GM19468 (cell line): ENCODE results near the gene ZNF366.

Experiments used
- ATAC-seq: cut with Tn5 transposase; IDR thresholded peaks from one replicate; pipeline ENCODE4 v1.9.1; 2021; ENCODE audit warnings: mild to moderate bottlenecking, moderate library complexity, moderate number of reproducible peaks; ENCODE audit not compliant: unreplicated experiment; ENCODE audit errors: extremely low read depth

Gene ZNF366

GRCh38 chr5:72497823-72498222 lies 9.4 kb downstream of the ZNF366 start:
- no peak for ATAC-seq

GRCh38 chr5:72495410-72495809 lies 11.8 kb downstream of the ZNF366 start:
- ATAC-seq: no peak

DNA sequence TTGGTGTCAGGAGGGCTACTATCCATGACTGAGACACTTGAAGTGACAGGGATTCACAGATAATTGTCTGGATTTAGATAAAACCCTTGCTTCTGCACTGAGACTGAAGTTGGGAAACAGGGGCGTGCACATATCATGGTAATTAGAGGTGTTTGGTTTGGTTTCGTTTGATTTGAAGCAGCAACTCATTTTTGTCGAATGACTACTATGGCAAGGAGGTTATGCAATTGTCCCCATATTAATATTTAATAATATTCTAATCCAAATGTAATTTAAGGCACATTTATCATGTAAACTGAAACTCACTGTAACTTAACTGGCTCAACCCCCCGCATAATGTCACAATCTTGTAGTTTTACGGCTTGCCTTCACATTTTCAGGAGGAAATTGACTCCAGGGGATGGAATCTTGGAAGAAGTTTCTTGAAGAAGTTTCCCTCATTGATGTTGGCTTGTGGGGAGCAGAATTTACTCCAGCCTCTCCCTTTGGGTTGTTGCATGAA lies 12.5 kb downstream of the ZNF366 start:
- no peak for ATAC-seq

- ATAC-seq: no peak
Measured at GRCh38 chr5:72489536-72489935, 17.7 kb downstream of the ZNF366 start.

DNA sequence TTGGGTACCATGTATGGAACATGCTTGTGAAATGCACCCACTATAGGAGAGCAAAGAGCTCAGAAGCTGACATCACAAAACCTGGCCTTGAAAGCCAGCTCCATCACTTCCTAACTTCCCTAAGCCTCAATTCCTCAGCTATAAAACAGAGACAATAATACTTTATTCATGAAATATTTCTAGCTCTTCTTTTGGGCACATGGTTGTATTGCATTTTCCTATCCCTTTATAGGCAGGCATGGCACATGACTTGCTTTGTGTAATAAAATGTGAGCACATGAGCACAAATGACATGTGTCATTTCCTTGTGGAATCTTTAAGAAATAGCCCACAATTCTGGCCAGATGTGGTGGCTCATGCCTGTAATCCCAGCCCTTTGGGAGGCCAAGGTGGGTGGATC lies 18.5 kb downstream of the ZNF366 start:
- no peak for ATAC-seq

DNA sequence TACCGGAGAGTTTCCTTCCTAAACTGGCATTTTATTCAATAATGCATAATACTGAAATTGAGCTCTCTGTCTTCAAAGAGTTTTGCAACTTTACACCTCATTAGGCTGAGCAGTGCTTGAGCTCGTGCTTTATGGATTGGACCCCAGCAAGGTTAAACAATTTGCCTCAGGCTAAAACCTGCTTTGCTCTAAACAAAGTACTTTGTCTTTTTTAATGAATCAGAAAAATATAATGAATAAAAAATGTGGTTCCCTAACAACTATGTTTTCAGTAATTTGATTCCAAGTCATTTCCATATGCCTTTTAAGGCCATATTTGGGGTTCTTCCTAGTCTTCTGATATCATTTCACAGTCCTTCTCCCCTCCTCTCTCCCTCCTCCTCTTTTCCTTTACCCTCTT lies 20.0 kb downstream of the ZNF366 start:
- no peak for ATAC-seq

GRCh38 chr5:72486371-72486770 lies 20.8 kb downstream of the ZNF366 start:
- ATAC-seq: no peak

- no peak for ATAC-seq
Measured at GRCh38 chr5:72485430-72485974, 21.7 kb downstream of the ZNF366 start.

DNA sequence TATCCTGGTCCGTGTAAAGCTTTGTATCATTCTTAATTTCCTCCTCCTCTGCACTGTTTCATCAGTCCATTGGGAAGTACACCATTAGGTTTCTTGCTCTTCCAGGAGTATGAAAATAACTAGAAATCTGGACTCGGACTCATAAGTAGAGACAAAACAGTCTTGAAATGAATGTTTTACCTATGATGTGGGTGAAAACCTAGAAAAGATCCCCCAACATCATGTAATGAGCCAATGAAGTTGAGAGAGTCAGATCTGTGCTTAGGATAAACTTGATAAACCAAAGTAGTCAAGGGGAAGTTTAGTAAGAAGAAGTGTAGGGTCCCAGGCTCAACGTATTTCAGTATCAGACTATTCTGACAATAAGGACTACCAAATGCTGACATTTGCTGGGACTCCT lies 25.2 kb downstream of the ZNF366 start:
- ATAC-seq: no peak

GRCh38 chr5:72480841-72481240 lies 26.4 kb downstream of the ZNF366 start:
- no peak for ATAC-seq

DNA sequence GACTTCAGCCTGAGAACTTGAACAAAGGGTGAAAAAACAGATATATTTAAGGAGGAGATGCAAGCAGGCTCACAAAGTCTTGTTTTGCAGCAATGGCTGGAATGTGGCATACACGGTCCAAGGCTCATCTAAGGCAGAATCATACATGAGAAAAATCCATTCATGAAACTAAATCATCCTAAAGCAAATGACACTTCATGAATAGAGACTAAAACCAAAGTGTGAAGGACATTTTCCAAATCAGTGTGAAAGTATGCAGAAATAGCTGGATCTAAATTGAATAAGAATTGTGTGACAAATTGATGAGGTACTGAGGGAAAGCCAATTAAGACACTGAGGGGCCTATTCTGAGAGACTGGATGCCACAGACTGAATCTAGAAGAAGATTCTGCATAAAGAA lies 27.3 kb downstream of the ZNF366 start:
- ATAC-seq: no peak

- no peak for ATAC-seq
Measured at GRCh38 chr5:72478684-72479083, 28.5 kb downstream of the ZNF366 start.

GRCh38 chr5:72478276-72478675 lies 28.9 kb downstream of the ZNF366 start:
- no peak for ATAC-seq

GRCh38 chr5:72477644-72478043 lies 29.6 kb downstream of the ZNF366 start:
- no peak for ATAC-seq

GRCh38 chr5:72477176-72477575 lies 30.0 kb downstream of the ZNF366 start:
- ATAC-seq: no peak

DNA sequence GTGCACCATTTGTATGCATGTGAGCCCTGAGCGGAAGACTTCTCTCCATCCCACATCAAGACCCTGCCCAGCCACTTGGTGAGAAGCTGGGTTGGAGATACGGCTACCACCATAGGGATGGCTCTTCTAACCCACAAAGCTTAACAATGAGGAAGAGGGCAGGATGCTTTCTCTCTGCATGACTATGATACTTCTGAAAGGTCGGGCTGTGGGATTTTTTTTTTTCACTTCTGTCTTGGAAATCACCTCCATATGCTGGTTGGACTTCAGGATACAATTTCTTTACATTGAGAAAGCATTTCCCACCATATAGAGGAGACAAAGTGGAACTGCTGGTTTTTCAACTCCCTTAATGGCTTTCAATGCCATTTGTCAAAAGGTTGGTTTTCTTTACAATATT lies 30.5 kb downstream of the ZNF366 start:
- ATAC-seq: no peak

GRCh38 chr5:72476275-72476674 lies 30.9 kb downstream of the ZNF366 start:
- no peak for ATAC-seq

GRCh38 chr5:72474516-72474915 lies 32.7 kb downstream of the ZNF366 start:
- no peak for ATAC-seq

GRCh38 chr5:72474046-72474500 lies 33.1 kb downstream of the ZNF366 start:
- ATAC-seq: no peak

GRCh38 chr5:72472666-72473422 lies 34.4 kb downstream of the ZNF366 start:
- ATAC-seq: no peak

DNA sequence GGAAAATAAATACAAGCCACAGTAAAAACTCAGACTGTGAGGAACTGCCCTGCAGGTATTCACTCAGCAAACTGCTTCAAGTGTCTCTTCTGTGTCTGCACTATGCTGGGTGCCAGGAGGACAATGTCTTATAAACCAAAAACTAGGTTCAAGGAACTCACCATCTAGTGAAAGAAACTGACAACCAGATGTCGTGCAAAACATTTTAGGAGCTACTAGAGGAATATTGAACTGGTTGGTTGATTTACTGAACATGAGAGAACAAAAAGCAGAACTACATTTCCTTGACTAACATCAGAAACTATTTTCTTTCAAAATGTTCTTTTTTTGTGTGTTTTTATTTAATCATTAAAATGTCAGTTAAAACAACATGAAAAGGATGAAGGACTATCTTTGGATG lies 35.2 kb downstream of the ZNF366 start:
- no peak for ATAC-seq

GRCh38 chr5:72470826-72471225 lies 36.4 kb downstream of the ZNF366 start:
- no peak for ATAC-seq
